IPS DF 4.7 (cell line): ENCODE data around the gene SNRNP48.

ENCODE experiments used
- DNase-seq: peaks from one replicate; pipeline ENCODE4 v3.0.0-alpha.2; 2013; ENCODE audit warnings: low spot score; ENCODE audit errors: extremely low read depth

SNRNP48 gene

GRCh38 chr6:7589949-7590917 lies at the start of gene SNRNP48:
Gene SNRNP48, plus strand, starts transcription at chr6:7590198. Its CDS starts 60 bp downstream, at chr6:7590258.
- DNase-seq, result peak; percentile 66

- no peak for DNase-seq
Measured at GRCh38 chr6:7540595-7540994, 49.4 kb upstream of the SNRNP48 start.

GRCh38 chr6:7541175-7542064 lies 48.6 kb upstream of the SNRNP48 start, which contains the start of gene DSP:
Gene DSP, plus strand, starts transcription at chr6:7541671. Its CDS starts 245 bp downstream, at chr6:7541916.
- no peak for DNase-seq

- no peak for DNase-seq
Measured at GRCh38 chr6:7542065-7542873, 47.7 kb upstream of the SNRNP48 start.

GRCh38 chr6:7542874-7543624 lies 46.9 kb upstream of the SNRNP48 start:
- no peak for DNase-seq

GRCh38 chr6:7543789-7544424 lies 46.1 kb upstream of the SNRNP48 start:
- no peak for DNase-seq

- no peak for DNase-seq
Measured at GRCh38 chr6:7544597-7544996, 45.4 kb upstream of the SNRNP48 start.

- no peak for DNase-seq
Measured at GRCh38 chr6:7545316-7546019, 44.5 kb upstream of the SNRNP48 start.

GRCh38 chr6:7546020-7546369 lies 44.0 kb upstream of the SNRNP48 start:
- no peak for DNase-seq

GRCh38 chr6:7546383-7546782 lies 43.6 kb upstream of the SNRNP48 start:
- DNase-seq, result no peak

- DNase-seq, result no peak
Measured at GRCh38 chr6:7546896-7547295, 43.1 kb upstream of the SNRNP48 start.

- DNase-seq, result no peak
Measured at GRCh38 chr6:7547315-7547714, 42.7 kb upstream of the SNRNP48 start.

- DNase-seq, result no peak
Measured at GRCh38 chr6:7550433-7550801, 39.6 kb upstream of the SNRNP48 start.

- no peak for DNase-seq
Measured at GRCh38 chr6:7554533-7555275, 35.3 kb upstream of the SNRNP48 start.

GRCh38 chr6:7555671-7556070 lies 34.3 kb upstream of the SNRNP48 start:
- DNase-seq, result no peak

GRCh38 chr6:7556394-7557106 lies 33.4 kb upstream of the SNRNP48 start:
- DNase-seq, result no peak

GRCh38 chr6:7557652-7558051 lies 32.3 kb upstream of the SNRNP48 start:
- no peak for DNase-seq

GRCh38 chr6:7558781-7559180 lies 31.2 kb upstream of the SNRNP48 start:
- DNase-seq, result no peak
